Liver (tissue), 9 donors: ENCODE data around the gene MAEL. TPM values are rescaled to one million over a fixed set of nuclear protein-coding genes. Genes with fewer than 3 reads are reported as not detected.

Experiments used
- DNase-seq: peaks from one replicate; pipeline ENCODE4 v3.0.0-alpha.2; 2017; ENCODE audit warnings: low spot score
- H3K27ac ChIP-seq, 2 donors: one replicate each; pipeline ENCODE4 v1.7.0; 2013; ENCODE audit warnings: inconsistent platforms in 2 of 2, low read length in 2 of 2, control low read depth in 1 of 2, low read depth in 1 of 2, mild to moderate bottlenecking in 1 of 2
- H3K27me3 ChIP-seq, 4 donors: one replicate each; pipeline versions ENCODE4 v1.6.1 to v1.7.0; 2013; ENCODE audit warnings: low read length in 3 of 4, inconsistent platforms in 1 of 4, mild to moderate bottlenecking in 1 of 4, moderate library complexity in 1 of 4; ENCODE audit not compliant: control insufficient read depth in 4 of 4, insufficient read depth in 4 of 4
- H3K36me3 ChIP-seq, 4 donors: one replicate each; pipeline versions ENCODE4 v1.6.1 to v1.7.0; 2013; ENCODE audit warnings: low read length in 3 of 4, mild to moderate bottlenecking in 3 of 4, low read depth in 1 of 4, moderate library complexity in 1 of 4; ENCODE audit not compliant: control insufficient read depth in 4 of 4, insufficient read depth in 3 of 4
- H3K4me1 ChIP-seq, 4 donors: one replicate each; pipeline versions ENCODE4 v1.6.1 to v1.7.0; 2013; ENCODE audit warnings: low read length in 3 of 4, mild to moderate bottlenecking in 3 of 4, moderate library complexity in 1 of 4; ENCODE audit not compliant: control insufficient read depth in 4 of 4, insufficient read depth in 4 of 4
- H3K4me3 ChIP-seq, 3 donors: one replicate each; pipeline versions ENCODE4 v1.6.1 to v1.7.0; 2013; ENCODE audit warnings: low read length in 3 of 3, control low read depth in 1 of 3, low read depth in 1 of 3, mild to moderate bottlenecking in 1 of 3
- H3K9ac ChIP-seq, 2 donors: one replicate each; pipeline ENCODE4 v1.7.0; 2013; ENCODE audit warnings: low read length in 2 of 2, mild to moderate bottlenecking in 2 of 2, moderate library complexity in 2 of 2, control low read depth in 1 of 2, low read depth in 1 of 2
- H3K9me3 ChIP-seq, 4 donors: one replicate each; pipeline versions ENCODE4 v1.6.1 to v1.7.0; 2013; ENCODE audit warnings: low read length in 3 of 4; ENCODE audit not compliant: control insufficient read depth in 4 of 4
- ATF3 ChIP-seq: IDR thresholded peaks from 2 replicates; pipeline ENCODE4 v1.6.1; 2016; ENCODE audit warnings: antibody characterized with exemption
- CTCF ChIP-seq: fragments of 150-350 bp; IDR thresholded peaks from 2 replicates; pipeline ENCODE4 v1.5.1; 2017; ENCODE audit warnings: improper control_type of control experiment, low read depth, low read length; ENCODE audit not compliant: missing input control
- EGR1 ChIP-seq, 2 donors: IDR thresholded peaks; 2 replicates each; pipeline ENCODE4 v1.6.1; 2016 to 2018; ENCODE audit warnings: antibody characterized with exemption in 2 of 2, low read depth in 2 of 2
- FOXA1 ChIP-seq: IDR thresholded peaks from 2 replicates; pipeline ENCODE4 v1.6.1; 2016; ENCODE audit warnings: antibody characterized with exemption
- FOXA2 ChIP-seq: IDR thresholded peaks from 2 replicates; pipeline ENCODE4 v1.6.1; 2016; ENCODE audit warnings: antibody characterized with exemption
- GABPA ChIP-seq, 2 donors: IDR thresholded peaks in 1 of 2; conservative IDR thresholded peaks in 1 of 2; 2 replicates each; pipeline ENCODE4 v1.6.1; 2016; ENCODE audit warnings: antibody characterized with exemption in 2 of 2, mild to moderate bottlenecking in 1 of 2, moderate library complexity in 1 of 2
- HNF4A ChIP-seq, 2 donors: conservative IDR thresholded peaks; 2 replicates each; pipeline ENCODE4 v1.6.1; 2016; ENCODE audit warnings: antibody characterized with exemption in 2 of 2, mild to moderate bottlenecking in 2 of 2
- HNF4G ChIP-seq: IDR thresholded peaks from 2 replicates; pipeline ENCODE4 v1.6.1; 2016; ENCODE audit warnings: antibody characterized with exemption
- JUND ChIP-seq, 2 donors: IDR thresholded peaks; 2 replicates each; pipeline ENCODE4 v1.6.1; 2016; ENCODE audit warnings: antibody characterized with exemption in 2 of 2
- MAX ChIP-seq: IDR thresholded peaks from 2 replicates; pipeline ENCODE4 v1.6.1; 2016; ENCODE audit warnings: antibody characterized with exemption
- NR2F2 ChIP-seq: IDR thresholded peaks from 2 replicates; pipeline ENCODE4 v1.6.1; 2016; ENCODE audit warnings: antibody characterized with exemption
- RAD21 ChIP-seq, 2 donors: IDR thresholded peaks; 2 replicates each; pipeline ENCODE4 v1.6.1; 2016; ENCODE audit warnings: antibody characterized with exemption in 2 of 2, mild to moderate bottlenecking in 2 of 2
- REST ChIP-seq: IDR thresholded peaks from 2 replicates; pipeline ENCODE4 v1.6.1; 2016; ENCODE audit warnings: antibody characterized with exemption, mild to moderate bottlenecking
- RXRA ChIP-seq, 2 donors: IDR thresholded peaks; 2 replicates each; pipeline ENCODE4 v1.6.1; 2017 to 2018; ENCODE audit warnings: antibody characterized with exemption in 2 of 2, mild to moderate bottlenecking in 1 of 2
- SP1 ChIP-seq: IDR thresholded peaks from 2 replicates; pipeline ENCODE4 v1.6.1; 2018; ENCODE audit warnings: antibody characterized with exemption, mild to moderate bottlenecking
- TAF1 ChIP-seq: conservative IDR thresholded peaks from 2 replicates; pipeline ENCODE4 v1.6.1; 2016; ENCODE audit warnings: antibody characterized with exemption, mild to moderate bottlenecking
- YY1 ChIP-seq: IDR thresholded peaks from 2 replicates; pipeline ENCODE4 v1.6.1; 2016; ENCODE audit warnings: antibody characterized with exemption, mild to moderate bottlenecking
- ZBTB33 ChIP-seq: IDR thresholded peaks from 2 replicates; pipeline ENCODE4 v1.6.1; 2016; ENCODE audit warnings: antibody characterized with exemption
- WGBS: extraction: QIAGEN DNeasy Blood & Tissue Kit; methylation state at CpG from one replicate; pipeline ENCODE4 v1.1.7; 2013; 5-methylcytosine and 5-hydroxymethylcytosine counted together
- polyA plus RNA-seq, 2 donors: library from polyadenylated mRNA; stranded (reverse) in 1 of 2; unstranded in 1 of 2; fragments of 200-250 nt in 1 of 2; fragments of >200 nt in 1 of 2; fragmentation: Nextera tagmentation in 1 of 2; extraction: Ambion mirVana in 1 of 2; gene quantifications; one replicate each; pipeline versions ENCODE4 v1.2.1 to v1.2.3, GENCODE V29; 2013 to 2015
- total RNA-seq, 2 donors: library from RNA; depleted of rRNA; stranded (reverse); fragments of >200 nt; gene quantifications; one replicate each; pipeline ENCODE4 v1.2.3, GENCODE V29; 2014
- donor health status: healthy.
- donor health status: healthy.
- donor health status: healthy.
- donor health status: healthy.
- donor health status: healthy.

The MAEL gene
- total and polyA plus RNA-seq, 4 donors, result 0.14 to 0.23 TPM; not detected in 2

GRCh38 chr1:167003711-167004110 lies 14.6 kb downstream of the MAEL start:
- H3K9me3 ChIP-seq, result peaks cover 0 to 5% (median 0%) of the 10 kb centered on the region in 4 donors
- DNase-seq, result no peak
- WGBS, result 70% methylated on average over 2 of the region's 2 CpGs

GRCh38 chr1:167011560-167012191 lies 22.6 kb downstream of the MAEL start:
- no peaks in the 10 kb centered on the region for H3K27me3 ChIP-seq
- H3K4me3 ChIP-seq, result no peak overlapping the region
- peaks cover 0 to 14% (median 9%) of the 10 kb centered on the region in 4 donors for H3K4me1 ChIP-seq
- H3K9ac ChIP-seq, result no peak overlapping the region
- H3K9me3 ChIP-seq, result no peaks in the 10 kb centered on the region
- no peak for DNase-seq
- no peaks in the 10 kb centered on the region for H3K36me3 ChIP-seq
- 57% methylated on average over 1 of the region's 1 CpG for WGBS
- TF ChIP-seq EGR1 (IDR thresholded peaks at IDR 0.05; ENCODE audit: low read depth in 2 of 2) (no peak), GABPA (IDR thresholded peaks at IDR 0.05 in 1 of 2, conservative IDR thresholded peaks at IDR 0.05 in 1 of 2) (no peak), TAF1 (no peak), RAD21 (IDR thresholded peaks at IDR 0.05) (no peak), REST (no peak), SP1 (peak; percentile 46), CTCF (no peak), HNF4A (conservative IDR thresholded peaks at IDR 0.05) (peak; percentile 36 to 52), ZBTB33 (peak; percentile 20), JUND (IDR thresholded peaks at IDR 0.05) (peak in 1 of 2 donors; percentile 17), RXRA (IDR thresholded peaks at IDR 0.05) (peak; percentile 42 to 74), FOXA1 (no peak), YY1 (peak; percentile 57), ATF3 (no peak), HNF4G (no peak), FOXA2 (no peak), NR2F2 (no peak), MAX (peak; percentile 26)
- H3K27ac ChIP-seq, result no peak overlapping the region

More at GRCh38 chr1:167003711-167004110, 14.6 kb downstream of the MAEL start:
- no peak for TF ChIP-seq HNF4G
- peak; percentile 8 for TF ChIP-seq SP1
- no peaks in the 10 kb centered on the region for H3K4me1 ChIP-seq
- H3K9ac ChIP-seq, result no peak overlapping the region
- no peaks in the 10 kb centered on the region for H3K27me3 ChIP-seq
- no peak overlapping the region for H3K27ac ChIP-seq
- no peaks in the 10 kb centered on the region for H3K36me3 ChIP-seq
- H3K4me3 ChIP-seq, result no peak overlapping the region
